Panc1 (cell line): ENCODE results near the gene CHRDL1.

ENCODE experiments used
- POLR2AphosphoS5 ChIP-seq: IDR thresholded peaks from 2 replicates; pipeline ENCODE4 v1.6.1; 2012; ENCODE audit warnings: mild to moderate bottlenecking, low read depth, low read length, moderate library complexity
- SIN3A ChIP-seq: IDR thresholded peaks from 2 replicates; pipeline ENCODE4 v1.6.1; 2012; ENCODE audit warnings: low read depth, mild to moderate bottlenecking, low read length, moderate library complexity, borderline replicate concordance; ENCODE audit not compliant: insufficient read depth
- TCF7L2 ChIP-seq: IDR thresholded peaks from 2 replicates; pipeline ENCODE4 v1.6.1; 2011; ENCODE audit warnings: mild to moderate bottlenecking, low read depth, low read length, inconsistent platforms
- TF ChIP-seq, protein P1 (sequence below): fragments of 450-650 bp; IDR thresholded peaks from 2 replicates; pipeline ENCODE4 v1.5.1; 2017; ENCODE audit warnings: mild to moderate bottlenecking
- TF ChIP-seq, protein P2 (sequence below), 2 experiments: IDR thresholded peaks; 2 replicates each; pipeline ENCODE4 v1.6.1; 2011 to 2012; ENCODE audit warnings: low read depth in 2 of 2, control low read depth in 1 of 2, low read length in 1 of 2, mild to moderate bottlenecking in 1 of 2, moderate library complexity in 1 of 2; ENCODE audit not compliant: insufficient read depth in 1 of 2

DNA sequence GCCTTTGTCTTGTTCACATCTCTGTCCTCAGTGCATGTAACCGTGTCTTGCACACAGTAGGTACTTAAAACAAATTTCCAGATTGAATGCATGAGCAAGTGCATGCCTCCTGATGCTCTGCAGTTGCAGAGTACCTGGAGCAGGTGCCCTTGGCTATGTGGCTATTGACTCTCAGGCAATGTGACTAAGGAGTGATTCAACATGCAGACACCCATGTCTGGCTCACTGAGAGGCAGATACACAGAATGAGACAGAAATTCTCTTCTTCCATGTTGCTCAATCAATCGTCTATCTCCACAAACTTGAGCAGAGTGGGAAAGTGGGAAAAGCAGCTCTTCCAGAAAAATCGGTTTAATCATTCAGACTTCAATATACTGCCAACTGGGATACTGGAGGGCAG, 111.0 kb downstream of the CHRDL1 start:
- TF ChIP-seq, protein P1, sequence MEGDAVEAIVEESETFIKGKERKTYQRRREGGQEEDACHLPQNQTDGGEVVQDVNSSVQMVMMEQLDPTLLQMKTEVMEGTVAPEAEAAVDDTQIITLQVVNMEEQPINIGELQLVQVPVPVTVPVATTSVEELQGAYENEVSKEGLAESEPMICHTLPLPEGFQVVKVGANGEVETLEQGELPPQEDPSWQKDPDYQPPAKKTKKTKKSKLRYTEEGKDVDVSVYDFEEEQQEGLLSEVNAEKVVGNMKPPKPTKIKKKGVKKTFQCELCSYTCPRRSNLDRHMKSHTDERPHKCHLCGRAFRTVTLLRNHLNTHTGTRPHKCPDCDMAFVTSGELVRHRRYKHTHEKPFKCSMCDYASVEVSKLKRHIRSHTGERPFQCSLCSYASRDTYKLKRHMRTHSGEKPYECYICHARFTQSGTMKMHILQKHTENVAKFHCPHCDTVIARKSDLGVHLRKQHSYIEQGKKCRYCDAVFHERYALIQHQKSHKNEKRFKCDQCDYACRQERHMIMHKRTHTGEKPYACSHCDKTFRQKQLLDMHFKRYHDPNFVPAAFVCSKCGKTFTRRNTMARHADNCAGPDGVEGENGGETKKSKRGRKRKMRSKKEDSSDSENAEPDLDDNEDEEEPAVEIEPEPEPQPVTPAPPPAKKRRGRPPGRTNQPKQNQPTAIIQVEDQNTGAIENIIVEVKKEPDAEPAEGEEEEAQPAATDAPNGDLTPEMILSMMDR: no peak
- TF ChIP-seq, protein P2, sequence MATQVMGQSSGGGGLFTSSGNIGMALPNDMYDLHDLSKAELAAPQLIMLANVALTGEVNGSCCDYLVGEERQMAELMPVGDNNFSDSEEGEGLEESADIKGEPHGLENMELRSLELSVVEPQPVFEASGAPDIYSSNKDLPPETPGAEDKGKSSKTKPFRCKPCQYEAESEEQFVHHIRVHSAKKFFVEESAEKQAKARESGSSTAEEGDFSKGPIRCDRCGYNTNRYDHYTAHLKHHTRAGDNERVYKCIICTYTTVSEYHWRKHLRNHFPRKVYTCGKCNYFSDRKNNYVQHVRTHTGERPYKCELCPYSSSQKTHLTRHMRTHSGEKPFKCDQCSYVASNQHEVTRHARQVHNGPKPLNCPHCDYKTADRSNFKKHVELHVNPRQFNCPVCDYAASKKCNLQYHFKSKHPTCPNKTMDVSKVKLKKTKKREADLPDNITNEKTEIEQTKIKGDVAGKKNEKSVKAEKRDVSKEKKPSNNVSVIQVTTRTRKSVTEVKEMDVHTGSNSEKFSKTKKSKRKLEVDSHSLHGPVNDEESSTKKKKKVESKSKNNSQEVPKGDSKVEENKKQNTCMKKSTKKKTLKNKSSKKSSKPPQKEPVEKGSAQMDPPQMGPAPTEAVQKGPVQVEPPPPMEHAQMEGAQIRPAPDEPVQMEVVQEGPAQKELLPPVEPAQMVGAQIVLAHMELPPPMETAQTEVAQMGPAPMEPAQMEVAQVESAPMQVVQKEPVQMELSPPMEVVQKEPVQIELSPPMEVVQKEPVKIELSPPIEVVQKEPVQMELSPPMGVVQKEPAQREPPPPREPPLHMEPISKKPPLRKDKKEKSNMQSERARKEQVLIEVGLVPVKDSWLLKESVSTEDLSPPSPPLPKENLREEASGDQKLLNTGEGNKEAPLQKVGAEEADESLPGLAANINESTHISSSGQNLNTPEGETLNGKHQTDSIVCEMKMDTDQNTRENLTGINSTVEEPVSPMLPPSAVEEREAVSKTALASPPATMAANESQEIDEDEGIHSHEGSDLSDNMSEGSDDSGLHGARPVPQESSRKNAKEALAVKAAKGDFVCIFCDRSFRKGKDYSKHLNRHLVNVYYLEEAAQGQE (IDR thresholded peaks at IDR 0.05; ENCODE audit: insufficient read depth in 1 of 2, low read depth in 2 of 2, low read length in 1 of 2): no peak
- TF ChIP-seq TCF7L2 (no peak), POLR2AphosphoS5 (no peak), SIN3A (no peak)
